Keratinocyte (primary cell): ENCODE data around the gene UTP3.

Source experiments
- EZH2 ChIP-seq: IDR thresholded peaks from one replicate; pipeline ENCODE4 v1.6.1; 2012; ENCODE audit warnings: inconsistent platforms, mild to moderate bottlenecking, low read length, moderate library complexity
- TF ChIP-seq, protein P1 (sequence below), 3 experiments: IDR thresholded peaks in 1 of 3; conservative IDR thresholded peaks in 1 of 3; optimal IDR thresholded peaks in 1 of 3; 2 replicates in 2 of 3; 3 replicates in 1 of 3; pipeline versions ENCODE3 to v1.5.1; 2011; ENCODE audit warnings: low read length in 3 of 3, mild to moderate bottlenecking in 3 of 3, moderate library complexity in 2 of 3, control low read depth in 1 of 3, inconsistent platforms in 1 of 3; ENCODE audit not compliant: insufficient read depth in 2 of 3; ENCODE audit errors: extremely low read depth in 1 of 3

DNA sequence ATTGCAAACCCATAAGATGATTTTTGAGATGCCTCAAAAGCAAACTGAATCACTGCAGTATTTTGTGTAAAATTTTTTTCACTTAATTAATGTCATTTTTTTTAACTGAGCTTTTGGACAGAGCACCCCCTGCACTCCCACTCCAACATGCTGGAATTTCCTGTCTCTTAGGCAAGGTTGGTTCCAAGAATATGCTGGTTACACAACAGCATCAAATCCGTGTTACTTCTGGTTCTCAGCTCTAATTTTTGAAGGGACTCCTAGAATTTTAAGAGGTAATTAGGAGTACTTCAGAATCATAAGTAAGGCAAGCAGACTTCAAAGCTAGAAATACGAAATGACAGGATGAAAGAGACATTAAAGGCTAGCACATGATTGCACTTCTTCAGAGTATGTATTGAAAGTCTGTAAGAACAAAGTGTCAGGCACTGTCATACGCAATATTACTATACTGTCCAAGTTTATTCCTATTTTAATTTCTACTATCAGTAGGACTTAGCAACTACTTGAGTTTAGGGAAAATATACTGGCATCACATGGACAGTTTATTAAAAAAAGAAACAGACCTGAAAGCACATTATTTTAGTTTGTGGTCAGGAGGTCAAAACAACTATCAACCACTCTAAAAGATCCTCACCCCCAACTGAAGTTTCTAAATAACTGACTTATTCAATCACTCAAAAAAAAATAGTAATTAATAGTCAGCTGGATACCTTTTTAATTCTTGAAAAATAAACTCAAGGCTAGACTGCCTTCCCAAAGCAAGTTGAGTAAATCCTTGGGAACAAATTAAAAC, 20.4 kb upstream of the UTP3 start:
- TF ChIP-seq, protein P1, sequence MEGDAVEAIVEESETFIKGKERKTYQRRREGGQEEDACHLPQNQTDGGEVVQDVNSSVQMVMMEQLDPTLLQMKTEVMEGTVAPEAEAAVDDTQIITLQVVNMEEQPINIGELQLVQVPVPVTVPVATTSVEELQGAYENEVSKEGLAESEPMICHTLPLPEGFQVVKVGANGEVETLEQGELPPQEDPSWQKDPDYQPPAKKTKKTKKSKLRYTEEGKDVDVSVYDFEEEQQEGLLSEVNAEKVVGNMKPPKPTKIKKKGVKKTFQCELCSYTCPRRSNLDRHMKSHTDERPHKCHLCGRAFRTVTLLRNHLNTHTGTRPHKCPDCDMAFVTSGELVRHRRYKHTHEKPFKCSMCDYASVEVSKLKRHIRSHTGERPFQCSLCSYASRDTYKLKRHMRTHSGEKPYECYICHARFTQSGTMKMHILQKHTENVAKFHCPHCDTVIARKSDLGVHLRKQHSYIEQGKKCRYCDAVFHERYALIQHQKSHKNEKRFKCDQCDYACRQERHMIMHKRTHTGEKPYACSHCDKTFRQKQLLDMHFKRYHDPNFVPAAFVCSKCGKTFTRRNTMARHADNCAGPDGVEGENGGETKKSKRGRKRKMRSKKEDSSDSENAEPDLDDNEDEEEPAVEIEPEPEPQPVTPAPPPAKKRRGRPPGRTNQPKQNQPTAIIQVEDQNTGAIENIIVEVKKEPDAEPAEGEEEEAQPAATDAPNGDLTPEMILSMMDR (optimal IDR thresholded peaks at IDR 0.05 in 1 of 3, IDR thresholded peaks at IDR 0.05 in 1 of 3, conservative IDR thresholded peaks at IDR 0.05 in 1 of 3; ENCODE audit: extremely low read depth in 1 of 3, insufficient read depth in 2 of 3, low read length in 3 of 3), result no peak
- TF ChIP-seq EZH2, result no peak
